ENCODE data around the gene KEAP1.

DNA sequence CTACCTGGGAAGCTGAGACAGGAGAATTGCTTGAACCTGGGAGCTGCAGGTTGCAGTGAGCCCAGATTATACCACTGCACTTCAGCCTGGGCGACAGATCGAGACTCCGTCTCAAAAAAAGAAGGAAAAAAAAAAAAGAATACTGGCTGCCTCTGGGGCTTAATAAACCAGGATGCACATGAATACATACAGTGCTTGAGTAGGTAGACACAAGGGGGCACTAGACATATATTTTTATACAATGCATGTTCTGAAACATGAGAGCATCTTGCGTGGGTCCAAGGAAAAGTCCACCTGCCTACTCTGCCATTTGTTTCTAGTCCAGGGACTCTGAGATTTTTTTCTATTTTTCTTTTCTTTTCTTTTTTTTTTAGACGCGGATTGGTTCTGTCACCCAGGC, 31.2 kb downstream of the KEAP1 start:
- TF ChIP-seq, protein P1, sequence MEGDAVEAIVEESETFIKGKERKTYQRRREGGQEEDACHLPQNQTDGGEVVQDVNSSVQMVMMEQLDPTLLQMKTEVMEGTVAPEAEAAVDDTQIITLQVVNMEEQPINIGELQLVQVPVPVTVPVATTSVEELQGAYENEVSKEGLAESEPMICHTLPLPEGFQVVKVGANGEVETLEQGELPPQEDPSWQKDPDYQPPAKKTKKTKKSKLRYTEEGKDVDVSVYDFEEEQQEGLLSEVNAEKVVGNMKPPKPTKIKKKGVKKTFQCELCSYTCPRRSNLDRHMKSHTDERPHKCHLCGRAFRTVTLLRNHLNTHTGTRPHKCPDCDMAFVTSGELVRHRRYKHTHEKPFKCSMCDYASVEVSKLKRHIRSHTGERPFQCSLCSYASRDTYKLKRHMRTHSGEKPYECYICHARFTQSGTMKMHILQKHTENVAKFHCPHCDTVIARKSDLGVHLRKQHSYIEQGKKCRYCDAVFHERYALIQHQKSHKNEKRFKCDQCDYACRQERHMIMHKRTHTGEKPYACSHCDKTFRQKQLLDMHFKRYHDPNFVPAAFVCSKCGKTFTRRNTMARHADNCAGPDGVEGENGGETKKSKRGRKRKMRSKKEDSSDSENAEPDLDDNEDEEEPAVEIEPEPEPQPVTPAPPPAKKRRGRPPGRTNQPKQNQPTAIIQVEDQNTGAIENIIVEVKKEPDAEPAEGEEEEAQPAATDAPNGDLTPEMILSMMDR (IDR thresholded peaks at IDR 0.05), result no peak
- TF ChIP-seq POLR2AphosphoS5 (IDR thresholded peaks at IDR 0.05; ENCODE audit: insufficient read depth in 1 of 2, low read depth in 1 of 2) (no peak), POLR2A (IDR thresholded peaks at IDR 0.05) (no peak)

Data from vagina (tissue), 2 donors.